NCI-H2196 treated with DMSO at 0.1 percent for 48 hours (cell line): ENCODE data around the gene SPCS3.
"Not testable (repeated sequence)": the region's sequence is repeated elsewhere in the genome, so short reads cannot be mapped to it uniquely, and the experiment has no call there.

Source experiments
- DNase-seq: peaks from one replicate; lab custom pipeline; 2025; ENCODE audit not compliant: unreplicated experiment; lab: John Stamatoyannopoulos, UW

SPCS3 gene

DNA sequence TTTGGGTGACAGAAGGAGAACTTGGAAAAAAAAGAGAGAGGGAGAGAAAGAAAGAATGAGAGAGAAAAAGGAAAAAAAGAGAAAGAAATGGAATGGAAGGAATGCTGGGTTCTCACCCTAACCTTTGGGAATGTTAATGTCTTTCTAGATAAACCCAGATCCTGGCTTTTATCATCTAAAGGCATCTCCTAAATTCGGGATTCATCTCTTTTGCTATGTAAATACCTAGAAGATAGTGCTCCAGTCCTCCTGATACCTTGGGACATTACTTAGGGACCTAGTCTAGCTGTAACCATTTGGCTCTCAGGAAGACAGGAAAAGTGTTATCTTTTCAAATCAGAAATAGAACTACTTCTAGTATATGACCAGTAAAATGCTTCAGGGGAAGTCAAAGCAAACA, 15.8 kb upstream of the SPCS3 start:
- DNase-seq, result no peak

DNA sequence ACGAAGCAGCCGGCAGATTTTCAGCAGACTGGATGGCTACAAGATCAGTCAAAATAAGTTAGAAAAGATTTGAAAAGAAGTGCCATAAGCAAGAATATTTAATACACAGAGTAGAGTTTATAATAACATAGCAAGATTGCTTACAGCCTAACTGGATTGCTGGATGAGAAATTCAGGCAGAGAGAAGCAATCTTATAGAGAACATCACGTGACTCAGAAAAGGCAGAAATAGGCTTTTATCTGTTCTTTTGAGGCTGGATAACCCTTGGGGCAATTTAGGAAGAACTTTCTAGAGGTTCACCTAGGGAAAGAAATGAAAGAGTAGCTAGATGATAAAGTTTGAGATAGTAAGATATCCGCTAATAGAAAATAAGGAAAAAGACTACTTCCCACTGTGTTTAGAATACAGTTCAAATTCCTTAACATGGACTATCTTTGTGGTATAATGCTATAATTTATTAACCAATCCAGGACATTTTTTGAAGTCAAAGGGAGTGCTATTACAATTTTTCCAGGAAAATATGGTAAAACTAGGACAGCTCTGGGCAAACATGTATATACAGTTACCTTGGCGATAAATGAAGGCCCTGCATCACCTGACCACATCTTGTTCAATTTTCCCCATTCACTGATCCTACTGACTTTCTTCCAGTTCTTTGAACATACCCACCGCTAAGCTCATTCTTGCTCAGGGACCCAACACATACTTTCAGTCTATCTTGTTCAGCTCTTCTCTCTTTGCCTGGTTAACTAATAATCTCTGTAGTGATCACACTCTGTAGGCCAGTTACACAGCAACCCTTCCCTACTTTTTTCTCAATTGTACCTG, 12.7 kb upstream of the SPCS3 start:
- DNase-seq, result no peak

DNA sequence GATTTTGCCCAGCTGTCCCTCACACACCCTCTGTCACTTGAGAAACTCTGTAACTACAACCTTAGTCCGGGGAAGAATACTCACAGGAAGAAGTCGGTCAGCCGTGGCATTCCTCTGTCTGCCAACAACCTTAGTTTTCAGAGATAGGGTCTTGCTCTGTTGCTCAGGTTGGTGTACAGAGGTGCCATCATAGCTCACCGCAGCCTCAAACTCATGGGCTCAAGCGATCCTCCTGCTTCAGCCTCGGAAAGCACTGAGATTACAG, 12.2 kb upstream of the SPCS3 start:
- no peak for DNase-seq

DNA sequence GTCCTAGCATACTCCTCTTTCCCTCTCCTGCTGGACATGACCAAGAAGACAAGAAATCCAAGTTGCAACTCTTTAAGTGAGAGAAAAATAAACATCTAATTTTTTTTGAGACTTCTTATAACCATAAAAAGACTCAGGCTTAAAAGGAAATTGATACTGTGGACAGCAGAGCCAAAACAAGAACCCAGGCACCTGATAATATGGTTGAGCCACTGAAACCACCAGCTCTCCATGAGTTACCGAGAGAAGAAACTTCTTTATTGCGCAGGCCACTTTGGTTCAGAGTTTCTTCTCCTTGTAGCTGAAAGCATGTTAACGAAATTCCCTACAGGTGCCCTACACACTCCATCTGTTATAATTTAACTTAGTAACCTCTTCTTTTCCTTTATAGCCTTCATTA, 11.3 kb upstream of the SPCS3 start:
- DNase-seq, result no peak

DNA sequence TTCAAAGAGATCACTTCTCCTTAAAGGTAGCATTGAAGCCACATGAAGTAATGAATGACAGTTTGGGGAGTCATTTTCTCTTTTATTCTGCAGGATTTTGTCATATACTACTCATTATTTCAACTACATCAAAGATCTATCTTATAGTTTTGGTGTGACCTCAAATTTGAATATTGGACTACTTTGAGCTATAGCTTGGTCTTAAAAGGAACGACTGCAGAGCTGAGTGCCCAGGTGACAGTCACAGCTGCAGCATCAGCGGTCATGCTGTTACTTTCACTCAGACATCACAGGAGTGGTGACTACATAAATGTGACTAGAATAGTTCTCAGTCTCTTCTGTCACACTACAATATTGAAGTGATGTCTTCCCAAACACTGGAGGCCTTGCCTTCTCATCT, 10.7 kb upstream of the SPCS3 start:
- DNase-seq, result no peak

DNA sequence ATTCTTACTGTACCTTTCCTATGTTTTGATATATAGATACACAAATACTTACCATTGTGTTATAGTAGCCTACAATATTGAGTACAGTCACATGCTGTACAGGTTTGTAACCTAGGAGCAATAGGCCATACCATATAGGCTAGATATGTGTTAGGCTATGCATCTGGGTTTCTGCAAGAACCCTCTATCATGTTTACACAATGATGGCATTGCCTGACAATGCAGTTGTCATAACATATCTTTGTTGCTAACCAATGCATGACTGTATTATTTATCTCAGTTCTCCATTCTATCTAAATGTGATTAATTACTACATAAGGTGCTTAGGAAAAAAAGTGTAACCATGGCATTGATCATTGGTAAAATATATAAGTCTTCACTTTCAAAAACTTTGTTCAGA, 10.0 kb upstream of the SPCS3 start:
- no peak for DNase-seq

DNA sequence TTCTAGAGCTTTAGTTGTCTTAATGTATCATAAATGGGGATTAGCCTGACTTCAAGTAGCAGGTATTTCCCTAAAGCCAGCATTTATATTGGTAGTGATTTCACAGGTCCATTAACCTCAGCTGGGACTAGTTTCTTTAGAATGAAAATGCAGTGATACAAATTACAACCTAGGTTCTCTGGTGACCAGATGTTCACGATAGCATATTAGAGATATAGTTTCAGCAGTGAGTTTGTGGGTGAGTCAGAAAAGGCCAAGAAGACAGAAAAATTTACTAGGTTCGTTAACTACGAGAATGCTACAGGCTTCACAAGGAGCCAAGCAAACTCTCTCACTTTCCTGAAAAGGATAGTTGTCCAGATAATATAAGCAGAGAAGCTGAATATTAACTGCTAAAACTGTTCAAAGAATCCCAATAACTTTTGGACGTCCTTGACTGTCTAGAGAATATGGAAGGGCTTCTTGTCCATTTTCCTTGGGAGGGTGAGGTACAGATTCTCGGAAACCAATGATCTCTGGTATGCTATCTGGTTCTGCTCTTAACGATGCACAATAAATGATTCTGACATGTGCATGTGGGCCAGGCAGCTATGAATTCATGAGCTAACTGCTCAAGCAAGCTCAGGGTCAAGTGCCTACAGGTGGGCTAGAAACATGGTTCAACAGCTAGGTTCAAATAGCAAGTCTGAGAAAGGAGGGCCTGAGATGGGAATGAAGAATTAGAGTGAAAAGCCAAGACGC, 6.0 kb upstream of the SPCS3 start:
- DNase-seq, result no peak

DNA sequence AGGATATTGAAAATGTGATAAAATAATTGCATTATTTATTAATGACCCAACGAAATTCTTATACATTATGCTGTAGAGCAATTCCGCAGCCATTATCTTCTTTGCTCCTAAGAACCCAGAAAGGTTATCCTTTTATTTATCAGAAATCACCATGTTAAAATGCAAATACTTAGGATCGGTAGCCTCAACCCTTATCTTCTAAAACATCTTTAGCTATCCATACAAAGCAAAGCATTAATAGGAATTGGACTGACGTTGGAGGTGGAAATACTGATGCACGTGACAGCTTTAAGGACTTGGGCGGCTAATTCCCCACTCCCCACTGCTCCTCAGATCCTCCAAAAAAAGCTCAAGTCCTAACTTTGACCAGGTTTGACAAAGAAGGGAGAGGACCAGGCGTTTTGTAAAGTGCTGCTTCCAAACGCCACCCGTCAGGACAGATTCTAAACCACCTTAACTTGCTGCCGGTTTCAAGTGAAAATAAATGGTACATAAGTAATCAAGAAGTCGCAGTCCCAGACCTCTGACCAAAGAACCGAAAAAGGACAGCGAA, 539 bp upstream of the SPCS3 start:
- DNase-seq, result no peak

DNA sequence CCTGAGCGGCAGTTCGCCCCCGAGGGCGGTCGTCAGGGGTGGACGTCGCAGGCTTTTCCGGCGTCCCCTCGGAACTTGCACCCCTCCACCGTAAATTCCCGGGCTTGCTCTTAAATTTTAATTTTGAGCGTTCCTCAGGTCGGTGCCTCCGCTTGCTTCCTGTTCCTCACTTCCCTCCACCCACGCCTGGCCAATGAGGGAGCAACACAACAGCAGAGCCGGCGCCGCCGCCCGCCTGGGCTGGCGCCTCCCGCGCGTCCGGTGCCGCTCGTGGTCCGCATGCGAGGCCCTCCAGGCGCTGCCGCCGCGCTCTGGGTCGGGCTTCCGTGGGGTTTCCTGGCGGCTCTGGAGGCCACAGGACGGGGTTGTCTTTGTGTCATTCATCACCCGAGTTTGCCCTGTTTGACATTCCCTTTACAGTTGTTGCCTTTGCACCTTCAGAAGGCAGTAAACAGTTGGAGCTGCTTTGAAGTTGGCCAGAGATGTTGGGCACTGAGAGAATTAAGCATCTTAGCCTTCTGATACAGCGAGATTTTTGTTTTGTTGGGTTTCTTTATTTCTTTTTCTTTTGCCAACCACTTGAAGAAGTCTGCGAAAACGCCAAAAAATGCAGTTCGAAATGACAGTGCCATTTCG, 692 bp downstream of the SPCS3 start:
- no peak for DNase-seq

DNA sequence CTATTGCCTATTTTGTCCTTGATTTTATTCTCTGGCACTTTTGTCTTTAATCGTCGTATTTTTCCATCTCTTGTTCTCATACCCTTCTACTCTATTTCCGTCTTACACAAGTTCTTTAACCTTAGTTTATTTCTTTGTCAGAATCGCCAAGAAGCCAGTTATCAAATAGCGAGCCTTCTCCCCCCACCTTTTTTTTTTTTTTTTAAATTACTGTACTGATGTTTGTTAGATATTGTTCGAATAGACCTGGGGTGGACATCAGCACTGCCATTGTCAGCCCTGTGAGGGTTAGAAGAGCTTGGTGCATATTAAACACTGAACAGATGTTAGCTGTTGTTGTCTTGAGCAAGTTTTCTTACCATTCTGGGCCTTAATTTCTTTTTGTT, 1.2 kb downstream of the SPCS3 start:
- DNase-seq, result no peak

DNA sequence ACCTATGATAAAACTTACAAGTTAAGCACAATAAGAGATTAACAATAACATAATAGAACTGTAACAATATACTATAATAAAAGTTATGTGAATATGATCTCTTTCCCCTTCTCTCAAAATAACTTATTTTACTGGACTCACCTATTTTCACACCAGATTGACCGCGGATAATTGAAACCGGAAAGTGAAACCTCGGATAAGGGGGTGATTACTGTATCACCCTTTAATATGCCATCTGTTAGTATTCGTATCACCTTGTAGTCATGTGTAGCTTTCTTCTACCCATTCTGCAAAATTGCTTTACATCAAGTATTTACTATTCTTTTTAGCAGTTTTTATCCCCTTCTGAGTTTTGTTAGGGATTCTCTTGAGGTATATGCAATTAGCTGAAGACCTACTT, 1.8 kb downstream of the SPCS3 start:
- no peak for DNase-seq

DNA sequence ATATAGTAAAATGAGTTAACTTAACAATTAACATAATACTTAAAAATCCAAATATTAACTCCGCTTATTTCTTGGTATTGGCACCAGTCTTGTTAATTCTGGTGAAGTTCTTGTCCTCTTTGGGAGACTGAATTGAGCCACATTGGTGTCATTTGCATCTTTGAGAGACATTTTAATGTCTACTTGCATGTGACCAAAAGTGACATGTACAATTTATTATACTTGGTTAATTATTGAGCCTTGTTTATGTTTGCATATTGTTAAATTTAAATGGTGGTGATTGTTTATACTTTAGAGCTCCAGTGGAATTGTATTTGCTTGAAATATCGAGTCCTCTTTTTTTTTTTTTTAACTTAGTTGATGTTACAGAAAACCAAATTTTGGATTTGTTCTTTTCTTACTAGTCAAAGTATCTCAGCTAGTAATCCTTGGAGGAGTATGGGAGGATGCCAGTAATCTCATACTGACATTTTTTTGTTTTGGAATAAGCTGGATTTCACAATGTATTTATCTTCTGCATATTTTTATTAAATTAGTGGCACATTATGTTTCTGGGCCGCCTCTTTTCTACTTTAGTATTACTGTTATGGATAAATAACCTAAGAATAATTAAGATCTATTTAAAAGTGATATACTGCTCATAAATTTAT, 3.9 kb downstream of the SPCS3 start:
- no peak for DNase-seq

DNA sequence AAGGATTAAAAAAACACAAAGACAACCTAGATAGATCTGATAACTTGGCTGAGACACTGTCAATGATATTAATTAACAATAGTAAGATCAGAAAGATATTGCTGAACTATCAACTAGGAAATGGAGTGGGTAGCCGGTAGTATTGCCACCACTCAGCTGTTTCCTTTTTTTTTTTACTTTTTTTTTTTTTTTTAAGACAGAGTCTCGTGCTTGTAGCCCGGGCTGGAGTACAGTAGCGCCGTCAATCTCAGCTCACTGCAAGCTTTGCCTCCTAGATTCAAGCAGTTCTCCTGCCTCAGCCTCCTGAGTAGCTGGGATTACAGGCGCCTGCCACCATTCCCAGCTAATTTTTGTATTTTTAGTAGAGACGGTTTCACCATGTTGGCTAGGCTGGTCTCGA, 5.1 kb downstream of the SPCS3 start:
- DNase-seq, result not testable (repeated sequence)

DNA sequence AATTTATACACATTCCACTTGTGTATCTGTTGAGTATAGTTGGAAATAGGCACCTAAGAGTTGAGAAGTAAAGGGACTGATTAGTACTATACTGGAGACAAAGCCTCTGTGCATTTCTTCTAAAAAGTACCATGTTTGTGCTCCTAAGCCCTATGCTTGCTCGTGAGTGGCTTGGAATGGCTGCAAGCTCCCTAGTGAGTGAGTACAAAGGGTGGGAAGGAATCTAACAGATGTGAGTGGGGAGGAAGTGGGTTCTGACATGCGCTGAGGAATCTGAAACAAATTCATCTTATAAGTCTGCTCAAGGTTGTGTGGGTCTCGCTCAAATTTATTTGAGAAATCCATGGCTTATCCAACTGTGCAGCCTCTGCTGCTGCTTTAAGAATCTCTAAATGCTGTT, 13.3 kb downstream of the SPCS3 start:
- DNase-seq, result no peak

DNA sequence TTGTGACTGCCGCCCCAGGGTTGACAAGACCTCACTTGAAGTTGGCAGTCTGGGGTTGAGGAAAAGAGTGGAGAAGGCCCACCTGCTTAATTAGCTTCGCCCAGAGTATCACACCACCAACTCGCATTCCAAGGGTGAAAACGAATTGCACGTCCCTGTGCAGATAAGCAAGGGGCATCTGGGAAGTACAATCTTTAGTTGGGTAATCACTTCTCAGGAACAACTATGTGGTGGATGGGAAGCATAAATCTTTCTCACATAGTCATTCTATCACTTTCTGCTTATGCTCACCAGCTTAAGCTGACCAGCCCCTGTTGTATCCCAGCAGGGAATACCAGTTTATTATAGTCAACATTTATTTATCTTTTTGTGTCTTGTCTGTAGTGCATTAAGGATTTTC, 14.3 kb downstream of the SPCS3 start:
- no peak for DNase-seq

DNA sequence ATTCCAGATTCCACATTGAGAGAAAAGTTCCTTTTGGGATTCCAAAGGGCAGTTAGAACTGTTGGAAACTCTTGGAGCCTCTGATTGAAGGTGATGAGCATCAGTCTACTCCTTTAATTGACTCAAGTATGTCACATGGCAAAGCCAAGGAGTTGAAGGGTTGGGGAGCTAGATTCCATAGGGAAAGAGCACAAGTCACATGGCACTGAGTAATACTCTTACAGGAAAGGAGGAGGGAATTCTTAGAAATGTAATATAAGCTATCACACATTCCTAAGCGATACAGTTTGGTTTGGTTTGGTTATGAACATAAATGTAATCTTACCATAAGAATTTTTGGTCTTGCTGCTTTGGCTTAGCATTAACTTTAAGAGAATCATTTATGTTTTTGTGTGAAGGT, 15.7 kb downstream of the SPCS3 start:
- DNase-seq, result no peak

DNA sequence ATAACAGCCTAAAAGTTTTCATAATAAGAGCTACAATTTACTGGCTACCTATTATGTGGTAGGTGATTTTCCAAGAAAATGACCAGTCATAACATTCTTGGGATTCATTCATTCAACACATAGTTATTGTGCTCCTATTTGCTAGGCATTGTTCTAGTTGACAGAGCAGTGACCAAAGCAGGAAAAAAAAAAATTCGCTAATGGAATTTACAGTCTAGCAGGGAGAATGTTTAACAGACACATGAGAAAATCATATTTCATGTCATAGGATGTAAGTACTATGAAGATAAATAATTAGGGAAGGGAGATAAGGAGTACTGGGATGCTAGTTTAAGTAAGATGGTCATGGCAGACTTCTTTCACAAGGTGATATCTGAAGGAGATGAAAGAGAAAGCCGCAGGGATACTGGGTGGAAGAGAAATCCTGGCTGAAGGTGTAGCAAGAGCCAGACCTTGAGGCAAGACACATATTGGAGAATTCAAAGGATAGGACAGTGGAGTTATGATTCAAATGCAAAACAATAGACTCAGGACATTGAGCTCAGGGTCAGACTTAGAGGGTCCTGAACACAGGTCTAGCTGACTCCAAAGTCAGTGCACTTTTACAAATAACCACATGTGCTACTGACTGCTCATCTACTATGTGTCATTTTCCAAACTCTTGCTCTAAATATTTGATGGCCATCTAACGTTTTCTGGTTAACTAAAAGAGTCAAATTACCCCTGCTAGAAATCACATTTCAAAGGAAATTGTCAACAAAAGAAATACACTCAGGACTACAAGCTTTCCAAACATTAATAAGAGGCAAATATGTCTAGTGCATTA, 20.4 kb downstream of the SPCS3 start:
- DNase-seq, result no peak

DNA sequence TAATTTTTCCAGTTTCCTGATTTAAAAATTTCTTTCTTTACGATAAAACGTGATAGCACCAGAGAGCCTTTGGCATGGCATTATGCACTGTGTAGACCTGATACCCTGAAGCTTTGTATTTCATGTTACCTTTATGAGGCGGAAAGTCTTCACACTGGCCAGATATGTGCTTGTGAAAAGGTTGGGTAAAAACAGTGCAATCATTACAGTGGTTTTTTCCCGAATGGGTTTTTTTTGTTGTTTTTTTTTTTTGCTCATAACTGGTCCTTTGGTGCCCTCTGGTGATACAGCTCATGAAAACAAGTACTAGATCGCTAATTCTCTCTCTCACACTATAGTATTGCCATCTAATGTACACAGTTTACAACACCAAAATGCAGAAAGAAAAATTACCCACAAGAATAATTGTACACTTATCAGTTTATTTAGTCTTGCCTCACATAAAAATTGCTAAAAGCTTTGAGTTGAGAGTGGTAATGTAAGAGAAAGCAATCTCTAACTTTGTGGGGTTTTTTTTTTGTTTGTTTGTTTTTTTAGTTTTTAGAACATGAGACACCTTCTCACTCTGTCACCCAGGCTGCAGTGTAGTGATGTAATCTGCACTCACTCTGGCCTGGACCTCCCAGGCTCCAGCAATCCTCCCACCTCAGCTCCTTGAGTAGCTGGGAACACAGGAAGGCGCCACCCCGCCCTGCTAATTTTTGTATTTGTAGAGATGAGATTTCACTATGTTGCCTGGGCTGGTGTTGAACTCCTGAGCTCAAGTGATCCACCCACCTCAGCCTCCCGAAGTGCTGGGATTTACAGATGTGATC, 21.3 kb downstream of the SPCS3 start:
- DNase-seq, result no peak

DNA sequence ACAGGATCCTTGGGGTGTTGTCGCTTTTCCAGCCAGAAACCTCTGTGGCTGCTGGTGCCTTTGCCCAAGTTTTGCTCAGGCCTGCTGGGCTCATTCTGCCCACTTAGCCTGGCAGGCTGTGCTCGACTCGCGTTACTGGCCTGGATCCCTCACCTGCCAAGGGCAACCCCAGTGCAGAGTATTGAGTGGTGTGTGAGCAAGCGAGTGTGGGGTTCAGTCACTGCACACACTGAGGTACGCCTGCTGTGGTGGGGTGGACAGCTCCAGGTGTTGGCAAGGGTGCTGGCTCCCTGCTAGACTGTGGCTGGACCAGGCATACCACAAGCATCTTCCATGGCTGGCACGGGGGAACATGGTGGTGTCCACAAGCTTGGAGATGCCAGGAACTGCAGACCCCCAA, 22.6 kb downstream of the SPCS3 start:
- DNase-seq, result no peak

DNA sequence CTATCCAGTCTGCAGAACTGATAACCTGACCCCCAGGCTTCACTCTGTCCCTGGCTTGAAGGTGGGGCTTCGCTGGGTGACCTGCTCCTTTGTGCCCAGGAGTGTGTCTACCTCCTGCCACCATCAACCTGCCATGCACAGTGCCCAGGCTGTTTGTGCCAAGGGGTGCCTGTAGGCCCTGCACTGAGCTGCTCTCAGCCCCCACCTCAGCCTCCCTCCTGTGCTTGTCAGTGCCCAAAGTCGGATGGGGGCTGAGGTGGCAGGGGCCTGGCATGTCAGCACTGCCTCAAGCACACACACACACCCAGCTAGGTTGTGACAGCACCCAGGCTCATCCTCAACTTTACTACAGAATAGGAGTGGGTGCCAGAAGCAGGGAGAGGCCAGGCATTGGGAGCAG, 23.5 kb downstream of the SPCS3 start:
- no peak for DNase-seq
